GM18517 (cell line): Measurements from ENCODE around the gene ABHD5.

Experiments used
- ATAC-seq: cut with Tn5 transposase; IDR thresholded peaks from one replicate; pipeline ENCODE4 v1.9.1; 2021; ENCODE audit warnings: mild to moderate bottlenecking, moderate library complexity; ENCODE audit not compliant: unreplicated experiment

ABHD5 gene

DNA sequence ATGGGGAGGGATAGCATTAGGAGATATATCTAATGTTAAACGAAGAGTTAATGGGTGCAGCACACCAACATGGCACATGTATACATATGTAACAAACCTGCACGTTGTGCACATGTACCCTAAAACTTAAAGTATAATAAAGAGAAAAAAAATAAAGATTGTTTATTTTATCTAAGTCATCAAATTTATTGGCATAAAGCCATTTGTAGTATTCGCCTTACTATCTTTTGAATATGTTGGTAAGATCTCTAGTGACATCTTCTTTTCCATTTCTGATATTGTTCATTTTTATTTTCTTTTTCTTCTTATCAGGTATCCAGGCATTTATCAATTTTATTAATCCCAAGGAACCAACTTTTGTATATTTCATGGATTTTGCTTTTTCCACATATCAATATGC, 5.8 kb upstream of the ABHD5 start:
- no peak for ATAC-seq

DNA sequence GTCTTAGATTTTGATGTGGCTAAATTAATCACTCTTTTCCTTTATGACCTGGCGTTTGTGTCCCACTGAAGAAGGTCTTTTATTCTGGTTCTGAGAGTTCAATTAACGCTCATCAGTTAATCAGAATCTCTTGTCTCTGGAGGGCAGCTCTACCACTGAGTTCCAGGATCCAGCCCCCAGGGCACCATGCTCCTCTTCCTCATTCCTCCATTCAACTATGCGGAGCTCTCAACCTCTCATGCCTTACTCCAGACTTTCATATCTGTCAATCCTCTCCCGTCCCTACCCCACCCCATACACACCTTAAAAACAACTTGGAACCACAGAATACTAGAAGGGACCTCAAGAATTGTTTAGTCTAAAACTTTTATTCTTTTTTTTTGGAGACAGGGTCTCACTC, 4.8 kb upstream of the ABHD5 start:
- no peak for ATAC-seq

DNA sequence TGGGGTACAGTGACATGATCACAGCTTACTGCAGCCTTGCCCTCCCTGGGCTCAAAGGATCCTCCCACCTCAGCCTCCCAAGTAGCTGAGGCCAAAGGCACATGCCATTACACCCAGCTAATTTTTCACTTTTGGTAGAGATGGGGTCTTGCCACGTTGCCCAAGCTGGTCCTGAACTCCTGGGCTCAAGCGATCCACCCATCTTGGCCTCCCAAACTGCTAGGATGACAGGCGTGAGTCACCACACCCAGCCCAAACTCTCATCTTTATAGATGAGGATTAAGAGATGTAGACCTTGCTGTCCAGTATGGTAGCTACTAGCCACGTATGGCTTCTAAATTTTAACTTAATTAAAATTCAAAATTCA, 4.4 kb upstream of the ABHD5 start:
- no peak for ATAC-seq

DNA sequence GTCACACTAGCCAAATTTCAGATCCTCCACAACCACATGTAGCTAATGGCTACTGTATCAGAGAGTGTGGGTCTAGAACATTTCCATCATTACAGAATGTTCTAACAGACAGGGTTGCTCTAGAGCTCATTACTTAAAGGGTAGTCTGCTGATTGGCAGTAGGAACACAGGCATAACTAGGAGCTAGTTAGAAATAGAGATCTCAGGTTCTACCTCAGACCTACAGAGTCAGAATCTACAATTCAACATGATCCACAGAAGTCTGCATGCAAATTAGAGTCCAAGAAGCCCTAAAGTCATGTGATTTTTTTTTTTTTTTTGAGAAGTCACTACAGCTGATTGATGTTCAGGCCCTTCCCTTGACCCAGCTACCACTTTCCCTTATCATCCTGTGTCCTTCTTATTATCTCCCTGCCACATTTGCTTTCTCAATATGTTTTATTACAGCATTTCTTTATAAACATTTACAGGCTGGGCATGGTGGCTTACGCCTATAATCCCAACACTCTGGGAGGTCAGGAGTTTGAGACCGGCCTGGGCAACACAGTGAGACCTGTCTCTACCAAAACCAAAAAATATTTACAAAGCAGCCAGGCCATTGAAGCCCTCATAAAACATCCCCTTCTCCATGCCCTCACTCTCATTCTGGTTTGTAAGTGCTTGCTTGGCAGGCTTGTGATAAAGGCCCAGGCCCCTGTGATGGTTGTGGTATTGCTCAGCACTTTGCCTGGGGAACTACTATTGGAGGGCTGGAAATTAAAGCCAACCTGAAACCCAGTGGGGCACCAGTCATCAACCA, 3.8 kb upstream of the ABHD5 start:
- no peak for ATAC-seq

DNA sequence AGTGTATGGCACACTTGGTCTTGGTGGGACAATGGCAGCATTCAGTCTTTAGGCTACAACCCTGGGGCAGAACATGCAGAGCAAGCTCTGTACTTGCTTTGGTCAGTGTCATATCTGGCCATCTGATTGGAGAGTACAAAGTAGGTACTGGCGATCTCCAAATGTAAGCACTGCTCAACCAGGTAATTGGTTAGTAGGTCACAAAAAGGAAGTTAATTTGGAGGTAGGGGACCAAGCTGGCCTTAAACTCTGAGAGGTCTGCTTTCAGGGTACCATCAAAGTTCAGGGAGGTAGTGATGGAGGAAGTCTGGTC, 3.3 kb upstream of the ABHD5 start:
- no peak for ATAC-seq

DNA sequence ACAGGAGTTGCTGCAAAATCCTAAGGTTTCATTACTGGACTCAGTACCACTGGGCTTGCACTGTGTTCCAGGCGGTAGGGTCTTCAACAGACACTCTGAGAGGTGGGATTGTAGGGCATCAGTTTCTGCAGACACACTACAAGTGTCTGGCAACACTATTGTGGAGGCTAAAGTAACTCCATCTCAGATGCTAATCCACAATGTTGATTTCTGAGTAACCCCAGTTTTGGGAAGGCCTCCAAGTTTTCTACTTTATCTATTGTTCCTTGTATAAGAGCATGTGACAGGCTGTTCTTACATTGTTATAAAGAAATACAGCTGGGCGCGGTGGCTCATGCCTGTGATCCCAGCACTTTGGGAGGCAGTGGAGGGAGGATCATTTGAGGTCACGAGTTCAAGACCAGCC, 2.5 kb upstream of the ABHD5 start:
- no peak for ATAC-seq

DNA sequence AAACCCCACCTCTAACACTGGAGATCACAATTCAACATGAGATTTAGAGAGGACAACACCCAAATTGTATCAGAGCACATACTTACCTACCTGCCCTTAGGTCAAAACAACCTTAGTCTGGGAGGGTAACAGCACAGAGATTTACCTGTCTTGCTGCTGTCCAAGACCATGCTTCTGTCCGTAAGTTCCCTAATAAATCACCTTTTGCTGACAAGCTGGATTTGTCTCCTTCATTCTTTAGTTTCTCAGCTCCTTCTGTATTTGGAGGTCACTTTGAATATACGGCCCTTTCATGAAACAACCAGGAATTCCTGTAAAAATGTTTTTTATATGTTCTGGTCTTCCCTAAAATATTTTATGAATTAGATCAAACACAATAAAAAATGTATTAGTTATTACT, 1.6 kb upstream of the ABHD5 start:
- no peak for ATAC-seq

DNA sequence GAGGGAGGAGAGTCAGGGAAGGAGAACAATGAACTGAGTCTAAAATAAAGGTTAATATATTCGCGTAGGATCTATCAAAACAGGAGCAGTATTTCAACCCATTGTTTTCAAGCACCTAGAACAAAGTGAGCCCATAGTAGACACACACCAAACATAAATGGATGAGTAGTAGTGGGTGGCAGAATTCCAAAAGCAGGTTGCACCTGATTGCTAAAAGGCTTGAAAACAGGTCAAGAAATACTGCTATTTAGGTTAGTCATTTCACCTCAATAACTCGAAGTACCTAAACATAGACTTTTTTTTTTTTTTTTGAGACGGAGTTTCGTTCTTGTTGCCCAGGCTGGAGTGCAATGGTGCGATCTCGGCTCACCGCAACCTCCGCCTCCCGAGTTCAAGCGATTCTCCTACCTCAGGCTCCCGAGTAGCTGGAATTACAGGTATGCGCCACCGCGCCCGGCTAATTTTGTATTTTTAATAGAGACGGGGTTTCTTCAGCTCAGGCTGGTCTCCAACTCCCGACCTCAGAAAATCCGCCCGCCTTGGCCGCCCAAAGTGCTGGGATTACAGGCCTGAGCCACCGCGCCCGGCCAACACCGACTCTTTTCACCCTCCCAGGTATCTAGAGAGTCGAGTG, 855 bp upstream of the ABHD5 start:
- peak; percentile 17 for ATAC-seq

DNA sequence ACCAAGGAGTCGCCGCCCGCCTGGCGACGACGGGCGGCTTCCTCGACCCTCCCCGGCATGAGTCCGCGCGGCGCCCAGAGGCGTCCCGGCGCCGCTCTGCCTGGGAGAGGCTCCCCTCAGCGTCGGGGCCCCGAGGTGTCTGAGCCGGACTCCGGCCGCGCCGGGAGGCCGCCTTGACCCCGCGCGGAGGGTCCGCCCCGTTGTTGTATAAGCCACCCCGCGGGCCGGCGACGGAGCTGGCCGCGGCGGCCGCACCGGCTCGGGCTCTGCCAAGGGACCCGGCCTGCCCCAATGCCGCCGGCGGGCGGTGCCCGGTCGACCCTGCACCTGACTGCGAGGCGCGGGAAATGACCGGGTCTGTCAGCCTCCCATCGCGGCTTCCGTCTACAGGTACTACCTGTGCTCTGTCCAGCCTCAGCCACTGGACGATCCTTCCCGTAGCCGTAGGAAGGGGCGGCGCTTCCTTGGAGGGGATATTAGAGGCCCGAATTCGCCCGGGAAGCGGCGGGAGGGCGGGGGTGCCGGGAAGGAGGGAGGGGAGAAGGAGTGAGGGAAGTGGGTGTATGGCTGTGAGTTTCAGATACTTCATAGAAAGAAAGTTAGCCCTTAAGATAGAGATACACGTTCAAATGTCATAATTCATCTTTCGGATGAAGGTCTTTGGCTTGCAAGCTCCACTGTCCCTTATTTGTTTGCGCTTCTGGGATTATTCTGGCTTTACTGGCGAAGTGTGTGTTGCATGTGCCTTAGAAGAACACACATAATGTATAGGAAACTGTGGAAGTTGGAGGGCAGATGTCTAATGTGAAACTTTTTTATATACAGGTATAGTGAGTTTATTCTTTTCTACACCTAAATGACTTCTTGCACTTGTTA, 620 bp downstream of the ABHD5 start:
- ATAC-seq: peak; percentile 25

DNA sequence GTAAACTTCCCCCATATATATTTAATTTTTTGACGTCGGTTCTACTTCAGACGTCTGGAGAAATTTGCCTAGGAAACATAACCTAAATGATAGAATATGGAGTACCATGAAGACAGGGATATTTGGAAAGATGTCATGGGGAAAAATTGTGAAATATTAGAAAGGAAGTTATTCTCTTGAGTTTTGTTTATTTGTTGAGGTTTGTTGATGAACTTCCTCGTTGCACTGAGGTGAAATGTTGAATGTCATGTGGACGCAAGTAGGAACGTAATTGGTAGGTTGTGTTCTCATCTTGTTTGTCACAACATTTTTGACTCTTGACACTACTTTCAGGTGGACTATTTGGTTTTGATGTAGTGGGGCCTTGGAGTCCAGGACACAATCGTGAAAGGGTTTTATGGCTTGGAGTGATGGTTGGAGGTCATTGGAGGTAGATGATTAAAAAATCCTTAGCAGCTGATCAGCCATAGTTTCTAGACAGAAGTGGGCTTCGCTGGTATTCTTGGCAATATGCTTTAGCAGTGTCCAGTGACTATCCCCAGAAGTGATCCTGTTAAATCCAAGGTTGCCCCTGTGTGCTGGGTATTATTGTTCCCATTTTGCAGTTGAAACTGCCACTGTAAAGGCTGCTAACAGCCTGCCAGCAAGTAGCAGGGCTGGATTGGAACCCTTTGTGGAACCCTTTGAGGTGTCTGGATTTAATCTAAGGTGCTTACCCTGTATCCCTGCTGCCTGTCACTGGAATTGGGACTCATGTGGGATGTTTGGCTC, 1.5 kb downstream of the ABHD5 start:
- no peak for ATAC-seq

DNA sequence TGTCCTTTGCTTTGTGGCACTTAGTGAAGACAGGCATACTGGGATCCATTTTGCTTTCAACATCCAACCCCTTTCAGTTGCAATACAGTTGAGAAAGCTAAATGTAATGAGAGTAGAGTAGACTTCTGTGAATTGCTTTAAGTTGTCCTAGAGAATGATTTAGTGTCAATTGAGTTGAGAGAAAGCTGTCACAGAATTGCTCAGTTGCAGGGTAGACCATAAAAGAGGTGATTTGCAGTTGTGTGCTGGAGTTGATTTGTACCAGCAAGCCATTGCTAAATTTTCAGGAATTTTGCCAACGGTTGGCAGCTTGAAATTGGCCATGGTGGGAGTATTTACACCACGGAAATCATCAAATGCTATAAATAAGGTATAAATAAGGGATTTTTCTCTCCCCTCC, 2.2 kb downstream of the ABHD5 start:
- ATAC-seq: no peak

DNA sequence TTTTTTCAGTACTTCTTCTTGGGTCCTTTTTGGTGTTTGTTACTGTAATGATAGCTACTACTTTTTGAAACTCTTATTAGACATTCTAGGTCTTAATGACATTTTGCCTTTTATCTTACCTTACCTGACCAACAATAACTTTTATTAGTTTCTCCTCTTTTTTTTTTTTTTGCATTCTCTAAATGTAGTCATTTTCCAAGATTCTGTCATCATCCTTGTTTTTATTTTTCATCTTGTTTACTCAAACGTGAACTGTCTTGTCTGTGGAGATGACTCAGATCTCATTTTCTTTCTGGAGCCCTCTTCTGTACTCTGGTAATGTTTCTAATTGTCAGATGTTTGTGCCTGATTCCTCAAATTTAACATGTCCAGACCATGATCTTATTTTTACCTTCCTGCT, 2.9 kb downstream of the ABHD5 start:
- no peak for ATAC-seq

DNA sequence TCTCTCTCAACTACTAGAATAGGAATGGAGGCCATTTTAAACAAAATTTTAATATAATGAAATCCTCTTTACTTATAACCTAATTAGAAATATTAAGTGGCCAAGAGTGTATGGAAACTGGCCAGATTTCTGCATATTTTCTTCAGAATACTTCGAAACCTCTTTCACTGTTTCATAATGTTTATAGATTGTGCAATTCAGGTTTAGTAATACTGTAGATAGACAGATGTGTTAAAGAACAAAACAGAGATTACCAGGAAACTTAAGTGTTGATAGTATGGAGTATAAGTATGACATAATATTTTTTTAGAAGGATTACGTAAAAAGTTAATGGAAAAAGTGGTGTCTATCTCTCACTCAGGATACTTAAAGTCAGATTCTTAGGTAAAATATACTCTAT, 4.7 kb downstream of the ABHD5 start:
- no peak for ATAC-seq

DNA sequence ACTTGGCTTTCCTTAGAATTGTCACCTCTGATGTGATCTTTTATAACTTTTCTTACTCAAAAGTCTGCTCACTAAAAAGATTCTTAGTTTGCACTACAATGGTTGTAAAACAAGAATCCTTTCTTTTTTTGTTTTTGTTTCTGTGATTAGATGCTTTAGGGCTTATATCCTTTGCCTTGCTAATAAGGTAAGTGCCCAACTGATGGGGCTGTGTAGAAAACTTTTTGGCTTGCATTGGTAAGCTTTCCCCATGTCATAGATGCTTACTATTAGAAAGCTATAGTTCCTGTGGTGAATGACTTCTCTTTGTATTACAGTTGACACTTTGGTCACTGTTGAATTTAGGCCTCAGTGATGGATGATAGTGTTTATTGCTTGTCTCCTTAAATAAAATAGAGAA, 5.1 kb downstream of the ABHD5 start:
- ATAC-seq: no peak

DNA sequence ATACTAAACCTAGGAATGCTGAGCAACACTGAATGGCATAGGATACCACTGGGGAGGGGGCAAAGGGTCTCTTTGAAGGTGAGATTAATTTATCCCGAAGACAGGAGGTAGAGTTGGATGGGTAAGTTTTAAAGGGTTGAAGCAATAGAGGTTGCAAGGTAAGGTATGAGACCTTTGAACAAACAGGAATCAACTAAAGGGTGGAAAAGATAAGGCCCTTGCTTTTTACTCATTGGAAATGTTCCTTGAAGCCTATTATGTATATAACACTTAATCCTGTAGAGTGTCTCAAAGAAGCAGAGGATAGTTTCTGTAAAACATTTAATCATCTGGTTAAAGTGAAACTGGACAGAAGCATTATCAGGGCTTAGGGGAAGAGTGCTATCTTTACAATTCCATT, 5.7 kb downstream of the ABHD5 start:
- no peak for ATAC-seq

DNA sequence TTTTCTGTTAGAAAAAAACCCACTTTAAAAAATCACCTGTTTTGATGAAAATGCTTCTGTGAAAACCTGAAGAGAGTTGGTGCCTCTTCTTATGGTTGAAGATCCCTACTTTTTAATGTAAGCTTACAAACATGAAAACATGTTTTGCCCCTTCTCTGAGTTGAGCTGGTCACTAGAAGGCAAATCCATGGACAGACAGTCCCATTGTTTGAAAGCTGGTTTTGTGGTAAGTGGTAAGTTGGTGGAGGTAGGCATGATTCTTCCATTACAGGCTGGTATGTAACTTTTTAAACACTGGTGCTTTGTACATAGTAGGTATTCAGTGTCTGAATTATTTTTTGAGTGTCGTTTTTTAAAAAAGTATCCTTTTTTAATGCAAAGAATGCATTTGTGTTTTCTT, 6.1 kb downstream of the ABHD5 start:
- no peak for ATAC-seq

DNA sequence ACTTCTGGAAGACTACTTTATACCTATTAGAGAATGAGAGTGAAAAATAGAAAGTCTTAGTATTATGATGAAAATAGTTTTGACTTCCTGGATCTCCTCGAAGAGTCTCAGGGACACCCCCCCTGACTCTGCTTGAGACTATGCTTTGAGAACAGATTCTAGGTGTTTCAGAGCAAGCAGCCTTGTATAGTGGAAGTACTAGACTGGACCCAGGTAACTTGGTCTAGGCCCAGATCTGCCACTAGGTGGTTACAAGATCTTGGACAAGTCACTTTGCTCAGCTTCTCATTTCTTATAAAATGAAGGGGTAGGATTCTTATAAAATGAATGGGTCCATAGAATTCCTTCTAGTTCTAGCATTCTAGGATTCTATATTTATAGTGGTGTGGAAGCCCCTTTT, 9.1 kb downstream of the ABHD5 start:
- peak; percentile 67 for ATAC-seq

DNA sequence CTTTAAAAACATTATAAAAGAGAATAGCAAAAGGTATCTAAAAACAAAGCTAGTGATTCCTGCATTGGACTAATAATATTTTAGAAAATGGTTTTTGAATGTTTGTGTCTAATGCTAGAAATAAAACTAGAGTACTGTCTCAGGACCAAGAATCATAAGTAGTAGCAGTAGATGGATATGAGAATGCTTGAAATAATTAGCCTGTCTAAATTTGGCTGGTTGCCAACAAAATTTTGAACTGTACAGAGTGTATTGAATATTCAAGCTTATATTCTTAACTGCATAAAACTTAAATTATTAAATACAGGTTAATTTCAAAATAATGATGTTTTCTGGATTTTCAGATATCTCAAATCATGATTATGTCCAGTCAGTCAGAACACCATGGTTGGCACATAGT, 14.0 kb downstream of the ABHD5 start:
- no peak for ATAC-seq

DNA sequence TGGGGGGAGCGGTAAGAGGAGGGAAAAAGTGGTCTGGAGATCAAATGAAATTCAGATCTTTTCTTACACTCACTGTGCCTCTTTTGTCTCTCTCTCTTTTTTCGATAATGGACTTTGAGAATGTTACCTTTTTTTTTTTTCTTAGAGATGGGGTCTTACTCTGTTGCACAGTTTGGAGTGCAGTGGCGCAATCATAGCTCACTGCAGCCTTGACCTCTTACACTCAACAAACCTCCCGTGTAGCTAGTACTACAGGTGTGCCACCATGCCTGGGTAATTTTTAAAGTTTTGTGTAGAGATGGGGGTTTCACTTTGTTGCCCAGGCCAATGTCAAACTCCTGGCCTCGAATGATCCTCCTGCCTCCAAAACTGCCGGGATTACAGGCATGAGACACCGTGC, 15.6 kb downstream of the ABHD5 start:
- no peak for ATAC-seq

DNA sequence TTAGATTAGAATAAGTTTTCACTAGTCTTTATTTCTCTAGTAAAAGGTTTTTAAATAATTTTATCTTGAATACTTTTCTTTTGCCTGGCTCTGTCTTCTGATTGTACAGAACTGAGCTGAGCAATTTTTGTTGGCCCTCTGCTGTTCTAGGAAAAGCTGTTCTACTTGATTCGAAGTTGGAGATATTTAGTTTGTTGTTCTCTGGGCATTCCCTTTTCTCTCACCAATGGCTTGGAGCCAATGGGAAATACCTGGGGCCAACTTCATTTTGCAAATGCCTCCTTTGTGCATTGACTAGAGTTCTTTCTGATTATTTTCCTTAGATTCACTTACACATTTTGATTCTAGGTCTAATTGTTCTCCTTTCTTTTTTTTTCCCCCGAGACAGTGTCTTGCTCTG, 16.5 kb downstream of the ABHD5 start:
- no peak for ATAC-seq

DNA sequence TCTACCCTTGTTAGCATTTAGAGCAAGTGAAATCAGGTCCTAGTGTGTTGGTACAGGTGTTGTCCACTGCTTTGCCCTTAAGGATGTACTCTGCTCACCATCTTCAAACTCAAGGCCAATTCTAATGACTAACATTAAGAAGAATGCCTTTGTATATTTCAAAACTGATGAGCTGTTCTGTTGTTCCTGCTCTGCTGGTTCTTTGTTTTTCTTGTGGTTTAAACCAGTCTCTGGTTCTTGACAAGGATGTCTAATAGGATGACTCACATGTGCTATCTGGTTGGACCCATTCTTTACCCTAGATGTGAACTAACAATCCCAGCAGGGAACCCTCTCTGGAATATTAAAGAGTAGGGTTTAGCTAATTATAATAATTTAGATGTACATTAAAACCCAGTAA, 17.3 kb downstream of the ABHD5 start:
- ATAC-seq: no peak
